HG02642 (cell line): ENCODE results near the gene PDZD8.

Source experiments
- ATAC-seq: cut with Tn5 transposase; IDR thresholded peaks from one replicate; pipeline ENCODE4 v1.9.1; 2021; ENCODE audit warnings: mild to moderate bottlenecking; ENCODE audit not compliant: unreplicated experiment, poor library complexity

The PDZD8 gene

GRCh38 chr10:117375360-117376178 is at the start of gene PDZD8:
PDZD8 (minus strand) TSS chr10:117375440; CDS start chr10:117375227, 213 bp downstream.
- ATAC-seq, result peak; percentile 91

- no peak for ATAC-seq
These were observed 48.9 kb upstream of the PDZD8 start for GRCh38 chr10:117424171-117424570.

GRCh38 chr10:117421985-117422384 is 46.7 kb upstream of the PDZD8 start:
- ATAC-seq, result no peak

GRCh38 chr10:117420768-117421167 is 45.5 kb upstream of the PDZD8 start:
- ATAC-seq, result no peak

GRCh38 chr10:117419921-117420320 is 44.7 kb upstream of the PDZD8 start:
- no peak for ATAC-seq

GRCh38 chr10:117419159-117419558 is 43.9 kb upstream of the PDZD8 start:
- ATAC-seq, result no peak

GRCh38 chr10:117418121-117418520 is 42.9 kb upstream of the PDZD8 start:
- ATAC-seq, result no peak

- ATAC-seq, result no peak
These were observed 42.0 kb upstream of the PDZD8 start for GRCh38 chr10:117417196-117417595.

GRCh38 chr10:117413928-117414618 is 38.8 kb upstream of the PDZD8 start:
- ATAC-seq, result no peak

- no peak for ATAC-seq
These were observed 37.3 kb upstream of the PDZD8 start for GRCh38 chr10:117412469-117413010.

GRCh38 chr10:117411479-117412399 is 36.5 kb upstream of the PDZD8 start:
- no peak for ATAC-seq

- no peak for ATAC-seq
These were observed 35.3 kb upstream of the PDZD8 start for GRCh38 chr10:117410557-117410956.

- ATAC-seq, result no peak
These were observed 34.5 kb upstream of the PDZD8 start for GRCh38 chr10:117409549-117410305.

- ATAC-seq, result no peak
These were observed 33.5 kb upstream of the PDZD8 start for GRCh38 chr10:117408436-117409384.

GRCh38 chr10:117405730-117406129 is 30.5 kb upstream of the PDZD8 start:
- ATAC-seq, result no peak

GRCh38 chr10:117400329-117400728 is 25.1 kb upstream of the PDZD8 start:
- ATAC-seq, result no peak

- no peak for ATAC-seq
These were observed 24.3 kb upstream of the PDZD8 start for GRCh38 chr10:117399341-117400196.

- ATAC-seq, result no peak
These were observed 22.8 kb upstream of the PDZD8 start for GRCh38 chr10:117398029-117398428.
